GM12864 (cell line): ENCODE data around the gene ZNF276.

ENCODE experiments used
- DNase-seq: peaks from one replicate; pipeline ENCODE4 v3.0.0-alpha.2; 2011; ENCODE audit warnings: low read depth
- H3K4me3 ChIP-seq: 2 replicates; pipeline ENCODE4 v1.5.1; 2011; ENCODE audit warnings: mild to moderate bottlenecking, low read depth, low read length, control low read depth
- TF ChIP-seq, protein P1 (sequence below): IDR thresholded peaks from 2 replicates; pipeline ENCODE4 v1.5.1; 2011; ENCODE audit warnings: low read depth, mild to moderate bottlenecking, moderate library complexity, low read length, control low read depth, inconsistent platforms; ENCODE audit errors: missing control alignments

Gene ZNF276

DNA sequence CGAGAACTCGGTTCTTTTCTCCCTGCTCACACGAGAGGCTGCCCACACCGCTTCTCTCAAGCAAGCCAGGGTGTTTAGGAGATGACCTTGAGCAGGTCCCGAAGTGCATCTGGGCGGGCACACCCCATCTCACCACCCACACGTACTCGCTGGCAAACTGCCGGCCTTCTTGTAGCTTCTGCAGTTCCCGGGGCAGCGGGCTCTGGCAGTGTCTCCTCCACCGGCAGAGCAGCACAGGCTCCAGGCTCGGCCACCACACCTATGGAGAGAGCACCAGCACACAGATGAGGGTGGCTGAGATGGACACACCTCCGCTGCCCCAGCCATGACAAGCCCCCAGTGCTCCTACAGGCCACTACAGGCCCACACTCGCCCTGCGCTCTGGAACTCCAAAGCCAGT lies 23.5 kb downstream of the ZNF276 start:
- DNase-seq = no peak

GRCh38 chr16:89746043-89746442 lies 24.7 kb downstream of the ZNF276 start:
- no peak overlapping the region for H3K4me3 ChIP-seq
- TF ChIP-seq, protein P1, sequence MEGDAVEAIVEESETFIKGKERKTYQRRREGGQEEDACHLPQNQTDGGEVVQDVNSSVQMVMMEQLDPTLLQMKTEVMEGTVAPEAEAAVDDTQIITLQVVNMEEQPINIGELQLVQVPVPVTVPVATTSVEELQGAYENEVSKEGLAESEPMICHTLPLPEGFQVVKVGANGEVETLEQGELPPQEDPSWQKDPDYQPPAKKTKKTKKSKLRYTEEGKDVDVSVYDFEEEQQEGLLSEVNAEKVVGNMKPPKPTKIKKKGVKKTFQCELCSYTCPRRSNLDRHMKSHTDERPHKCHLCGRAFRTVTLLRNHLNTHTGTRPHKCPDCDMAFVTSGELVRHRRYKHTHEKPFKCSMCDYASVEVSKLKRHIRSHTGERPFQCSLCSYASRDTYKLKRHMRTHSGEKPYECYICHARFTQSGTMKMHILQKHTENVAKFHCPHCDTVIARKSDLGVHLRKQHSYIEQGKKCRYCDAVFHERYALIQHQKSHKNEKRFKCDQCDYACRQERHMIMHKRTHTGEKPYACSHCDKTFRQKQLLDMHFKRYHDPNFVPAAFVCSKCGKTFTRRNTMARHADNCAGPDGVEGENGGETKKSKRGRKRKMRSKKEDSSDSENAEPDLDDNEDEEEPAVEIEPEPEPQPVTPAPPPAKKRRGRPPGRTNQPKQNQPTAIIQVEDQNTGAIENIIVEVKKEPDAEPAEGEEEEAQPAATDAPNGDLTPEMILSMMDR = no peak
- DNase-seq = no peak

More for the DNA sequence above, 23.5 kb downstream of the ZNF276 start:
- TF ChIP-seq, protein P1 = no peak
- H3K4me3 ChIP-seq = no peak overlapping the region

DNA sequence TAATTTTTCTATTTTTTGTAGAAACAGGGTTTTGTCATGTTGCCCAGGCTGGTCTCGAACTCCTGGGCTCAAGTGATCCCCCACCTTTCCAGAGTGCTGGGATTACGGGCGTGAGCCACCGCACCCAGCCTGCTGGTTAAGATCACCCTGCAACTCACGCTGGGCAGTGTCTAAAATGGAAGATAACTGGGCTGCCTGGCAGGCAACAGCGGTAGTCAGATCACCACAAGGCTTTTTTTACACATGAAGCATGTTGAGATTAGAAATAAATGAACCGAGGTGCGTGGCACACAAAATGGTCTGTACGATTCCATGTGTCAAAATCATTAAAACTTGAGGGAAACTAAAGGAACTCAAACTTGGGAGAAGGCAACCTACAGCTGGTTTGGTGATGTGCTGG lies 26.7 kb downstream of the ZNF276 start:
- H3K4me3 ChIP-seq = no peak overlapping the region
- TF ChIP-seq, protein P1 = no peak
- DNase-seq = no peak

DNA sequence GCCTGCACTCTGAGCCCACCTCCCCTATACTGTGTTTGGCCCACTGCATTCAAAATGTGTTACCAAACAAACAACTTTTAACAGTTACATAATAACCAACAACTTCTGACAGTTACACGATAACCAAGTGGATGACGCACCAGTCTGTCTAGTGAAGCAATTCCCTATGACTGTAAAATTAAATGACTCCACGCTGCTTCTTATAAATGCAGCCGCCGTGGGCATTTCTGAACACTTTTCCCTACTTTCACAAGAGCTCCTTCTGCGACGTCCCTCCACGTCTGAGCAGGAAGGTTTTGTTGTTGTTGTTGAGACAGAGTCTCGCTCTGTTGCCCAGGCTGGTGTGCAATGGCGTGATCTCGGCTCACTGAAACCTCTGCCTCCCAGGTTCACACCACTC lies 27.6 kb downstream of the ZNF276 start:
- TF ChIP-seq, protein P1 = no peak
- H3K4me3 ChIP-seq = no peak overlapping the region

DNA sequence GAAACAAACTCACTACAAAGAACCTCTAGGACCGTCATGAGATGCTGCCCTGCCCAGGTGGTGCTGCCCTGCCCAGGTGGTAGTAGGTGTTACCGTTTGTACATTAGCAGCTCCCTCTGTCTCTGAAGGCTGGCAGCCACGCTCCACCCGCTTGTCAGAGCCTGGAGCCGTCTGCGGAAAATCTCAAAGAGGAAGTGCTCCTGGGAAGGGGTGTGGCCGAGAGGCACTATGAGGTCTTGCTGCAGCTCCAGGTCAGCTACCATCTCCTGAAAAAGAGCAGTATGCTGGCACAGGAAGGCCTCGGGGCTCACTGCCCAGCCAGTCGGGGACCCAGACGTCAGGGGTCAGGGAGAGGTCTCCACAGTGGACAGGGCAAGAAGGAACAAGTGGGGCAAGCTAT lies 28.3 kb downstream of the ZNF276 start:
- DNase-seq = no peak
- TF ChIP-seq, protein P1 = no peak
- no peak overlapping the region for H3K4me3 ChIP-seq

More for the DNA sequence above, 27.6 kb downstream of the ZNF276 start:
- DNase-seq = no peak

DNA sequence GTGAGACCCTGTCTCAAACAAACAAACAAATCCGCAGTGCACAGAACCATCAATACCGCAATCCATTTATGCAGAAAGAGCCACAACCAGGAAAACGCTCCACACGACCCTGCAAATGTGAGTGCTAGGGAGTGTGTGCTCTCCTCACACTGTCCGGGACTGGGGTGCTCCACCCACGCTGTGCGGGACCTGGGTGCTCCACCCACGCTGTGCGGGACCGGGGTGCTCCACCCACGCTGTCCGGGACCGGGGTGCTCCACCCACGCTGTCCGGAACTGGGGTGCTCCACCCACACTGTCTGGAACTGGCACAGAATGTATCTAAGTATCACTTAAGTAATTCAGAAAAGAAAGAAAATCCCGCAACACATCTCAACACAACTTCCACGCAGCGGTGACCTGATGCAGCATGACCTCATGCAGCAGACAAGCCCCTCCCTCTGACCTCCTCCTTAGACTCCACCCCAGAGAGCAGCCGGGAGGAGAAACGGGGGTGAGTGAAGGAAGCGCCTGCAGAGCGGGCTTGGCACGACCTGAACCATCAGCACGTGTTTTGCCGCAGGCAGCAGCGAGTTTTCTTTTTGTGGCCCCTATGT lies 38.5 kb downstream of the ZNF276 start:
- no peak overlapping the region for H3K4me3 ChIP-seq
- no peak for DNase-seq
- TF ChIP-seq, protein P1 = no peak

DNA sequence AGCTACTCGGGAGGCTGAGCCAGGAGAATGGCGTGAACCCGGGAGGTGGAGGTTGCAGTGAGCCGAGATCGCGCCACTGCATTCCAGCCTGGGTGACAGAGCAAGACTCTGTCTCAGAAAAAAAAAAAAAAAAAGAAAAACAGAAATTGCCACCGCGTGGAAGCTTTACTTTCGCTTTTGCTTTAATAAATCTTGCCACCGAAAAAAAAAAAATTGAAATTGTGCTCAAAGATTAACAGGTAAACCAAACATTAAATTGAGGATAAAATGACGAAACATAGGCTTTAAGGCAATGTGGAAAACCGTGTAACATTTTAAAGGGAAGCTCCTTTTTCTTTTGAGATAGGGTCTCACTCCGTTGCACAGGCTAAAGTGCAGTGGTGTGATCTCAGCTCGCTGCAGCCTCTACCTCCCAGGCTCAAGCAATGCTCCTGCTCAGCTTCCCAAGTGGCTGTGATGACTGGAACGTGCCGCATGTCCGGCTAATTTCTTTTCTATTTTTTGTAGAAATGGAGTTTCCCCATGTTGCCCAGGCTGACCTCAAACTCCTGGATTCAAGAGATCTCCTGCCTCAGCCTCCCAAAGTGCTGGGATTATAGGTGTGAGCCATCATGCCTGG lies 40.1 kb downstream of the ZNF276 start:
- DNase-seq = no peak
- TF ChIP-seq, protein P1 = no peak
- H3K4me3 ChIP-seq = no peak overlapping the region
